CD4-positive, alpha-beta T cell (primary cell): ENCODE results near the gene PIK3R2. TPM values are rescaled to one million over a fixed set of nuclear protein-coding genes. Genes with fewer than 3 reads are reported as not detected.

Experiments used
- ATAC-seq: fragments of 200-7000 bp; cut with Tn5 transposase; one replicate; pipeline ENCODE4 v1.10.0; 2022; ENCODE audit warnings: mild to moderate bottlenecking; ENCODE audit not compliant: poor library complexity
- CTCF ChIA-PET: fragments of 350-600 bp; sonication (Branson Sonifier 250); formaldehyde crosslinking; loops from one replicate; lab custom pipeline; 2021; ENCODE audit warnings: antibody characterized with exemption, inconsistent platforms; lab: Charles Lee
- POLR2A ChIA-PET: fragments of 350-600 bp; sonication (Branson Sonifier 250); formaldehyde crosslinking; loops from one replicate; lab custom pipeline; 2021; ENCODE audit warnings: antibody characterized with exemption, inconsistent platforms; lab: Charles Lee
- DNase-seq, 14 experiments: peaks; one replicate each; pipeline ENCODE4 v3.0.0-alpha.2; 2013 to 2020; ENCODE audit warnings: mixed read lengths in 2 of 14
- H3K27ac ChIP-seq, 2 donors: one replicate each; pipeline versions ENCODE4 v1.5.1 to v1.7.0; 2013; ENCODE audit warnings: low read length in 2 of 2, low read depth in 1 of 2, mild to moderate bottlenecking in 1 of 2
- H3K27me3 ChIP-seq, 2 experiments: 1 replicate in 1 of 2; 2 replicates in 1 of 2; pipeline versions ENCODE4 v1.6.1 to v1.7.0; 2013; ENCODE audit warnings: low read length in 2 of 2, control low read depth in 1 of 2, mild to moderate bottlenecking in 1 of 2, moderate library complexity in 1 of 2; ENCODE audit not compliant: insufficient read depth in 2 of 2, control insufficient read depth in 1 of 2
- H3K36me3 ChIP-seq: one replicate; pipeline ENCODE4 v1.6.1; 2013; ENCODE audit warnings: low read length, control low read depth; ENCODE audit not compliant: insufficient read depth
- H3K4me1 ChIP-seq: one replicate; pipeline ENCODE4 v1.6.1; 2013; ENCODE audit warnings: low read length, control low read depth; ENCODE audit not compliant: insufficient read depth
- H3K4me3 ChIP-seq: one replicate; pipeline ENCODE4 v1.5.1; 2013; ENCODE audit warnings: mild to moderate bottlenecking, low read length, moderate library complexity
- H3K9me3 ChIP-seq, 2 experiments: 1 replicate in 1 of 2; 2 replicates in 1 of 2; pipeline versions ENCODE4 v1.6.1 to v1.7.0; 2013; ENCODE audit warnings: low read length in 2 of 2, mild to moderate bottlenecking in 2 of 2, control low read depth in 1 of 2, moderate library complexity in 1 of 2; ENCODE audit not compliant: control insufficient read depth in 1 of 2, insufficient read depth in 1 of 2
- H3K27ac Mint-ChIP-seq: one replicate; pipeline ENCODE4 v1.8.0; 2020; ENCODE audit warnings: mixed read lengths
- H3K27me3 Mint-ChIP-seq: one replicate; pipeline ENCODE4 v1.8.0; 2021; ENCODE audit warnings: mixed read lengths
- H3K36me3 Mint-ChIP-seq: one replicate; pipeline ENCODE4 v1.8.0; 2021; ENCODE audit warnings: low read depth, mixed read lengths
- H3K4me1 Mint-ChIP-seq: one replicate; pipeline ENCODE4 v1.8.0; 2021; ENCODE audit warnings: low read depth, mixed read lengths
- H3K4me3 Mint-ChIP-seq: one replicate; pipeline ENCODE4 v1.8.0; 2020; ENCODE audit warnings: mild to moderate bottlenecking, mixed read lengths
- H3K9me3 Mint-ChIP-seq: one replicate; pipeline ENCODE4 v1.8.0; 2020; ENCODE audit warnings: mixed read lengths
- intact Hi-C, 2 experiments: fragments of 100-400 bp; cut with DNase I in 1 of 2; cut with micrococcal nuclease in 1 of 2; formaldehyde crosslinking; loops; one replicate each; pipeline versions ENCODE4 v1.15.1 to v1.9.0; 2023 to 2025; cut with DNase I, micrococcal nuclease
- total RNA-seq, 174 experiments: library from RNA in 2 of 174; stranded (reverse) in 2 of 174; gene quantifications; one replicate each; pipeline ENCODE4 v1.2.3 and lab custom pipeline; 2021 to 2026
- TF ChIP-seq, protein P1 (sequence below): fragments of 200-600 bp; IDR thresholded peaks from one replicate; pipeline ENCODE4 v1.8.0; 2022; ENCODE audit warnings: antibody characterized with exemption, mild to moderate bottlenecking

The PIK3R2 gene
- total RNA-seq, 2 experiments from 2014 or later, result 4.6 to 5.6 TPM

DNA sequence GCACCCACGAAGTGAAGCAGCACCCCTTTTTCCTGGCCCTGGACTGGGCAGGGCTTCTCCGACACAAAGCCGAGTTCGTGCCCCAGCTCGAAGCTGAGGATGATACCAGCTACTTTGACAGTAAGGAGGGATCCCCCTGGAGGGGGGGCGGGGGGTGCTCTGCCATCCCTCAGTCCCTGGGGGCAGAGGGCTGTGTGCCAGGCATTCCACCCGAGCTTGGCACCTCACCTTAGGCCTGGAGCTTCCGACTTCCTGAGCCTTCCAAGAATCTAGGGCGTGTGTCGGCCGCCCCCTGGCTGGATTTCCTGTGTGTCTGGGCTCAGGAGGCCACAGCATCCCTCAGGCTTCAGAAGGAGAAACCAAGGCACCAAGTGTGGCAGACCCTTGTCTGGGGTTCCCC lies 15.7 kb upstream of the PIK3R2 start:
- H3K36me3 Mint-ChIP-seq, result peaks cover 76% of the 10 kb centered on the region
- no peaks in the 10 kb centered on the region for H3K4me1 Mint-ChIP-seq
- intact Hi-C loops, result no loop called here
- H3K4me3 Mint-ChIP-seq, result no peak overlapping the region
- H3K27me3 Mint-ChIP-seq, result no peaks in the 10 kb centered on the region
- Histone ChIP-seq H3K4me3 (no peak overlapping the region), H3K9me3 (no peaks in the 10 kb centered on the region), H3K27ac (no peak overlapping the region), H3K36me3 (peaks cover 77% of the 10 kb centered on the region), H3K27me3 (no peaks in the 10 kb centered on the region), H3K4me1 (no peaks in the 10 kb centered on the region)
- H3K27ac Mint-ChIP-seq, result no peak overlapping the region
- ATAC-seq (no peak), DNase-seq (no peak)
- POLR2A ChIA-PET, result interaction anchor here (1.6 kb wide), 1 partner anchor 15 kb away, joined by 4 read pairs; no protein-coding TSS in a partner anchor
- H3K9me3 Mint-ChIP-seq, result no peaks in the 10 kb centered on the region
- TF ChIP-seq, protein P1, sequence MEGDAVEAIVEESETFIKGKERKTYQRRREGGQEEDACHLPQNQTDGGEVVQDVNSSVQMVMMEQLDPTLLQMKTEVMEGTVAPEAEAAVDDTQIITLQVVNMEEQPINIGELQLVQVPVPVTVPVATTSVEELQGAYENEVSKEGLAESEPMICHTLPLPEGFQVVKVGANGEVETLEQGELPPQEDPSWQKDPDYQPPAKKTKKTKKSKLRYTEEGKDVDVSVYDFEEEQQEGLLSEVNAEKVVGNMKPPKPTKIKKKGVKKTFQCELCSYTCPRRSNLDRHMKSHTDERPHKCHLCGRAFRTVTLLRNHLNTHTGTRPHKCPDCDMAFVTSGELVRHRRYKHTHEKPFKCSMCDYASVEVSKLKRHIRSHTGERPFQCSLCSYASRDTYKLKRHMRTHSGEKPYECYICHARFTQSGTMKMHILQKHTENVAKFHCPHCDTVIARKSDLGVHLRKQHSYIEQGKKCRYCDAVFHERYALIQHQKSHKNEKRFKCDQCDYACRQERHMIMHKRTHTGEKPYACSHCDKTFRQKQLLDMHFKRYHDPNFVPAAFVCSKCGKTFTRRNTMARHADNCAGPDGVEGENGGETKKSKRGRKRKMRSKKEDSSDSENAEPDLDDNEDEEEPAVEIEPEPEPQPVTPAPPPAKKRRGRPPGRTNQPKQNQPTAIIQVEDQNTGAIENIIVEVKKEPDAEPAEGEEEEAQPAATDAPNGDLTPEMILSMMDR, result no peak
- CTCF ChIA-PET, result no interaction called here

DNA sequence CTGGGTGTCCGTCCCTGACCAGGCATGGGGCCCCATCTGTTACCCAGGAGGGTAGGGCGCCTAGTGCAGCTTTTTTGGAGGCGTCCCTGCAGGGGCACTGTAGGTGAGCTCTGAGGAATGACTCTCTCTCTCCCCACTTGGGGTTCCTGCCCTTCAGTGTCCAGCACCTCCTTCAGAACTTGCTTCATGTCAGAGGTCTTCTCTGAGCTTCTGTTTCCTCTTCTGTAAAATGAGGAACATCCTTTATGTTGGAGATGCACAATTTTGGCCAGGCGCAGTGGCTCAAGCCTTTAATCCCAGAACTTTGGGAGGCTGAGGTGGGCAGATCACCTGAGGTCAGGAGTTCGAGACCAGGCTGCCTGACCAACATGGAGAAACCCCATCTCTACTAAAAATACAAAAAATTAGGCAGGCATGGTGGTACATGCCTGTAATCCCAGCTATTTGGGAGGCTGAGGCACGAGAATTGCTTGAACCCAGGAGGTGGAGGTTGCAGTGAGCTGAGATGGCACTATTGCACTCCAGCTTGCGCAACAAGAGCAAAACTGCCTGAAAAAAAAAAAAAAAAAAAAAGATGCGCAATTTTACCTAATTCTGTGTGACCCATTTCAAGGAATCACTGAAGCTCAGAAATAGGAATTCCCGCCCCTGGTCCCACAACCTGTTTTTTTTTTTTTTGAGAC lies 15.2 kb upstream of the PIK3R2 start:
- Mint-ChIP-seq H3K27ac (no peak overlapping the region), H3K36me3 (peaks cover 71% of the 10 kb centered on the region), H3K9me3 (no peaks in the 10 kb centered on the region), H3K27me3 (no peaks in the 10 kb centered on the region), H3K4me1 (no peaks in the 10 kb centered on the region), H3K4me3 (no peak overlapping the region)
- ChIA-PET CTCF (interaction anchor here (0.6 to 0.7 kb wide), 2 partner anchors 67 to 792 kb away, joined by 3 to 4 read pairs; no protein-coding TSS in a partner anchor), POLR2A (interaction anchor here (1.6 kb wide), 1 partner anchor 14 kb away, joined by 4 read pairs; no protein-coding TSS in a partner anchor)
- peaks cover 76% of the 10 kb centered on the region for H3K36me3 ChIP-seq
- H3K9me3 ChIP-seq, result no peaks in the 10 kb centered on the region
- H3K4me3 ChIP-seq, result no peak overlapping the region
- TF ChIP-seq, protein P1, result no peak
- no peaks in the 10 kb centered on the region for H3K4me1 ChIP-seq
- intact Hi-C loops, result no loop called here
- no peak for ATAC-seq
- no peak for DNase-seq
- H3K27me3 ChIP-seq, result no peaks in the 10 kb centered on the region
- no peak overlapping the region for H3K27ac ChIP-seq

DNA sequence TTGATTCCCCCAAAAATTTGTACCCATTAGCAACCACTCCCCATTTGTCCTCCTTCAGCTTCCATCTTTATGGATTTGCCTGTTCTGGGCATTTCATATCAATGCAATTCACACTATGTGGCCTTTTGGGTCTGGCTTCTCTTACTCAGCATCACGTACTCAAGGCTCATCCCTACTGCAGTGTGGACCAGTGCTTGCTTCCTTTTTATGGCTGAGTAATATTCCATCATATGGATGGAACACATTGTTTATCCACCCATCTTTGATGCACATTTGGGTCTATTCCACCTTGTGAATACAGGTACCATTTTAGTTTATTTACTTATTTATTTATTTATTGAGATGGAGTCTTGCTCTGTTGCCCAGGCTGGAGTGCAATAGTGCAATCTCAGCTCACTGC lies 12.5 kb upstream of the PIK3R2 start:
- Histone ChIP-seq H3K9me3 (no peaks in the 10 kb centered on the region), H3K27ac (no peak overlapping the region), H3K4me1 (no peaks in the 10 kb centered on the region), H3K36me3 (peaks cover 80% of the 10 kb centered on the region), H3K4me3 (no peak overlapping the region), H3K27me3 (no peaks in the 10 kb centered on the region)
- CTCF ChIA-PET, result no interaction called here
- no peak for DNase-seq
- no peak for ATAC-seq
- intact Hi-C loops, result no loop called here
- Mint-ChIP-seq H3K4me1 (no peaks in the 10 kb centered on the region), H3K4me3 (no peak overlapping the region), H3K36me3 (peaks cover 66% of the 10 kb centered on the region), H3K27ac (no peak overlapping the region), H3K9me3 (no peaks in the 10 kb centered on the region), H3K27me3 (no peaks in the 10 kb centered on the region)
- TF ChIP-seq, protein P1, result no peak
- POLR2A ChIA-PET, result interaction anchor here (1.4 kb wide), 1 partner anchor 141 kb away, joined by 3 read pairs; the partner anchor contains the start of gene JUND
